ENCODE results near the gene ALDOC. TPM values are rescaled to one million over a fixed set of nuclear protein-coding genes. Genes with fewer than 3 reads are reported as not detected.

ALDOC gene
- total RNA-seq, 1 experiment from 2014 or later, result 6.2 TPM

GRCh38 chr17:28532050-28532960, 44.4 kb downstream of the ALDOC start:
- no peak for DNase-seq (ENCODE audit: low spot score)

- no peak for DNase-seq (ENCODE audit: low spot score)
Observed at GRCh38 chr17:28530926-28531325, 45.8 kb downstream of the ALDOC start.

GRCh38 chr17:28530250-28530649, 46.4 kb downstream of the ALDOC start:
- no peak for DNase-seq (ENCODE audit: low spot score)

GRCh38 chr17:28529013-28529400, 47.7 kb downstream of the ALDOC start:
- no peak for DNase-seq (ENCODE audit: low spot score)

GRCh38 chr17:28528327-28529012, 48.2 kb downstream of the ALDOC start:
- DNase-seq (ENCODE audit: low spot score), result no peak

- no peak for DNase-seq (ENCODE audit: low spot score)
Observed at GRCh38 chr17:28527859-28528258, 48.8 kb downstream of the ALDOC start.

- DNase-seq (ENCODE audit: low spot score), result no peak
Observed at GRCh38 chr17:28527181-28527681, 49.5 kb downstream of the ALDOC start.

GRCh38 chr17:28526381-28526780, 50.3 kb downstream of the ALDOC start:
- DNase-seq (ENCODE audit: low spot score), result no peak

GRCh38 chr17:28524476-28525424, 51.9 kb downstream of the ALDOC start:
- peak; percentile 62 for DNase-seq (ENCODE audit: low spot score)

- no peak for DNase-seq (ENCODE audit: low spot score)
Observed at GRCh38 chr17:28523876-28524275, 52.8 kb downstream of the ALDOC start.

- no peak for DNase-seq (ENCODE audit: low spot score)
Observed at GRCh38 chr17:28523186-28523585, 53.5 kb downstream of the ALDOC start.

Other genes with a start within 250 kb of the ALDOC start
- gene IFT20, start 241.4 kb downstream of the ALDOC start, total RNA-seq (2014; rRNA removed; shearing (Covaris generic)), result 31.1 and 34.5 TPM in 2 replicates
- gene TNFAIP1, start 241.1 kb downstream of the ALDOC start, total RNA-seq (2014; rRNA removed; shearing (Covaris generic)), result 25.1 and 26.3 TPM in 2 replicates
- gene POLDIP2, start 219.4 kb downstream of the ALDOC start, total RNA-seq (2014; rRNA removed; shearing (Covaris generic)), result 108 and 110 TPM in 2 replicates
- gene SEBOX, start 211.7 kb downstream of the ALDOC start, total RNA-seq (2014; rRNA removed; shearing (Covaris generic)), result not detected in 2 replicates
- not detected in 2 replicates for gene VTN, start 206.6 kb downstream of the ALDOC start, total RNA-seq (2014; rRNA removed; shearing (Covaris generic))
- 8.7 and 11.2 TPM in 2 replicates for gene SARM1, start 205.2 kb downstream of the ALDOC start, total RNA-seq (2014; rRNA removed; shearing (Covaris generic))
- gene SLC46A1, start 170.7 kb downstream of the ALDOC start, total RNA-seq (2014; rRNA removed; shearing (Covaris generic)), result 4.7 and 4.9 TPM in 2 replicates
- gene SLC13A2, start 103.3 kb downstream of the ALDOC start, total RNA-seq (2014; rRNA removed; shearing (Covaris generic)), result not detected in 2 replicates
- not detected in 2 replicates for gene FOXN1, start 70.5 kb downstream of the ALDOC start, total RNA-seq (2014; rRNA removed; shearing (Covaris generic))
- 39.0 and 39.7 TPM in 2 replicates for gene UNC119, start 24.3 kb downstream of the ALDOC start, total RNA-seq (2014; rRNA removed; shearing (Covaris generic))
- 74.4 and 90.7 TPM in 2 replicates for gene PIGS, start 5.4 kb downstream of the ALDOC start, total RNA-seq (2014; rRNA removed; shearing (Covaris generic))
- gene SPAG5, start 22.1 kb upstream of the ALDOC start, total RNA-seq (2014; rRNA removed; shearing (Covaris generic)), result 72.2 and 80.2 TPM in 2 replicates
- 2.2 and 2.9 TPM in 2 replicates for gene RSKR, start 37.3 kb upstream of the ALDOC start, total RNA-seq (2014; rRNA removed; shearing (Covaris generic))
- 66.0 and 80.6 TPM in 2 replicates for gene BLTP2, start 68.3 kb upstream of the ALDOC start, total RNA-seq (2014; rRNA removed; shearing (Covaris generic))
- gene SDF2, start 85.0 kb upstream of the ALDOC start, total RNA-seq (2014; rRNA removed; shearing (Covaris generic)), result 76.6 and 82.9 TPM in 2 replicates
- 19.3 and 26.0 TPM in 2 replicates for gene SUPT6H, start 85.3 kb upstream of the ALDOC start, total RNA-seq (2014; rRNA removed; shearing (Covaris generic))
- 0.70 TPM in 1 of 2 replicates, not detected in the other for gene PROCA1, start 135.0 kb upstream of the ALDOC start, total RNA-seq (2014; rRNA removed; shearing (Covaris generic))
- 233 and 275 TPM in 2 replicates for gene RAB34, start 141.0 kb upstream of the ALDOC start, total RNA-seq (2014; rRNA removed; shearing (Covaris generic))
- 957 and 967 TPM in 2 replicates for gene RPL23A, start 143.1 kb upstream of the ALDOC start, total RNA-seq (2014; rRNA removed; shearing (Covaris generic))
- gene TLCD1, start 149.3 kb upstream of the ALDOC start, total RNA-seq (2014; rRNA removed; shearing (Covaris generic)), result 21.0 and 34.2 TPM in 2 replicates
- gene NEK8, start 151.9 kb upstream of the ALDOC start, total RNA-seq (2014; rRNA removed; shearing (Covaris generic)), result 1.4 and 3.1 TPM in 2 replicates
- gene TRAF4, start 167.1 kb upstream of the ALDOC start, total RNA-seq (2014; rRNA removed; shearing (Covaris generic)), result 27.7 and 40.5 TPM in 2 replicates

All from H4 (cell line).